Measurements from ENCODE around the gene LIPC. TPM values are rescaled to one million over a fixed set of nuclear protein-coding genes. Genes with fewer than 3 reads are reported as not detected.

LIPC gene
- total RNA-seq, 1 donor from 2014 or later: not detected

- Mint-ChIP-seq H3K9me3 (peaks cover 8% of the 10 kb centered on the region), H3K36me3 (no peaks in the 10 kb centered on the region), H3K27me3 (ENCODE audit: low read depth) (no peaks in the 10 kb centered on the region), H3K4me3 (no peak overlapping the region), H3K27ac (no peak overlapping the region), H3K4me1 (peaks cover 29% of the 10 kb centered on the region)
- TF ChIP-seq, protein P1, sequence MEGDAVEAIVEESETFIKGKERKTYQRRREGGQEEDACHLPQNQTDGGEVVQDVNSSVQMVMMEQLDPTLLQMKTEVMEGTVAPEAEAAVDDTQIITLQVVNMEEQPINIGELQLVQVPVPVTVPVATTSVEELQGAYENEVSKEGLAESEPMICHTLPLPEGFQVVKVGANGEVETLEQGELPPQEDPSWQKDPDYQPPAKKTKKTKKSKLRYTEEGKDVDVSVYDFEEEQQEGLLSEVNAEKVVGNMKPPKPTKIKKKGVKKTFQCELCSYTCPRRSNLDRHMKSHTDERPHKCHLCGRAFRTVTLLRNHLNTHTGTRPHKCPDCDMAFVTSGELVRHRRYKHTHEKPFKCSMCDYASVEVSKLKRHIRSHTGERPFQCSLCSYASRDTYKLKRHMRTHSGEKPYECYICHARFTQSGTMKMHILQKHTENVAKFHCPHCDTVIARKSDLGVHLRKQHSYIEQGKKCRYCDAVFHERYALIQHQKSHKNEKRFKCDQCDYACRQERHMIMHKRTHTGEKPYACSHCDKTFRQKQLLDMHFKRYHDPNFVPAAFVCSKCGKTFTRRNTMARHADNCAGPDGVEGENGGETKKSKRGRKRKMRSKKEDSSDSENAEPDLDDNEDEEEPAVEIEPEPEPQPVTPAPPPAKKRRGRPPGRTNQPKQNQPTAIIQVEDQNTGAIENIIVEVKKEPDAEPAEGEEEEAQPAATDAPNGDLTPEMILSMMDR (IDR thresholded peaks at IDR 0.05; ENCODE audit: unreplicated experiment): no peak
- DNase-seq (ENCODE audit: low spot score in 2 of 2, unreplicated experiment in 2 of 2): no peak
Measured at GRCh38 chr15:58519516-58519915, 87.7 kb downstream of the LIPC start.

DNA sequence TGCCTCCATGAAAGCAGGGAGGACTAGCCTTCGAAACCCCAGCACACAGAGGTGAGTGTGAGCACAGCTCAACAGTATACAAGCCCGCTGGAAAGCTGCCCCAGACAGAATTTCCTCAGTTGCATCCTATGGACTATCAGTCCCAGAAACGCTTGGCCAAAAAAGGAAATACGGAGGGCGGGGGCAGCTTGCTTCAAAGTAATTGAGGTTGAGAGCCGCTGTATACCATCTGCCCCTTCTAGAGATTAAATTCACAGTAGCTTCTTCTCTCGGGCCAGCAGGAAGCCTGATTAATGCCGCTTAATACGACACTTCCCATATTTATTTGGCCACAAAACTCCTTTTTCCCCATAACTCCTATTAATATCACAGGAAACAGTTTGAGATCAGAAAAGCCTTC is 88.7 kb downstream of the LIPC start:
- no peaks in the 10 kb centered on the region for H3K27me3 Mint-ChIP-seq (ENCODE audit: low read depth)
- no peak overlapping the region for H3K4me3 Mint-ChIP-seq
- DNase-seq (ENCODE audit: low spot score in 2 of 2, unreplicated experiment in 2 of 2): peak in 1 of 2 experiments; percentile 32
- peaks cover 29% of the 10 kb centered on the region for H3K4me1 Mint-ChIP-seq
- H3K36me3 Mint-ChIP-seq: no peaks in the 10 kb centered on the region
- H3K9me3 Mint-ChIP-seq: peaks cover 4% of the 10 kb centered on the region
- TF ChIP-seq, protein P1 (IDR thresholded peaks at IDR 0.05; ENCODE audit: unreplicated experiment): no peak
- H3K27ac Mint-ChIP-seq: peak overlapping the region; percentile 77

DNA sequence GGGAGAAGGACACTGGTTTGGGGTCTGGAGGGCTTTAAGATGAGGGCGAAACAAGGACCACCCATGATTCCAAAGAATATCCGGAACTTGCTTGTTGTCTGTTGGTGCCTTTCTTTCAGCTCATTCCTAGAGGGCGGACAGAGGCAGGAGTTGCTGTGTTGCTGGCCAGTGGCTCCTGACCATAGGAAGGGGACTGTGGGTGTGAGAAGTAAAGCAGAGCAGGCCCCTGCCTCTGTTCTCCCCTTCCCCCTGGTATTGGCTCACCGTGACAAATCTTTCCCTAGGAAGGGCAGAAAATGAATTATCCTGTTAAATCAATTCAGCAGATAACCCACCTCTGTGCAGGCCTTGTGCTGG is 89.1 kb downstream of the LIPC start:
- TF ChIP-seq, protein P1 (IDR thresholded peaks at IDR 0.05; ENCODE audit: unreplicated experiment): no peak
- peak overlapping the region; percentile 77 for H3K27ac Mint-ChIP-seq
- H3K9me3 Mint-ChIP-seq: peaks cover 4% of the 10 kb centered on the region
- H3K4me3 Mint-ChIP-seq: no peak overlapping the region
- DNase-seq (ENCODE audit: low spot score in 2 of 2, unreplicated experiment in 2 of 2): peak in 1 of 2 experiments; percentile 36
- H3K36me3 Mint-ChIP-seq: no peaks in the 10 kb centered on the region
- H3K4me1 Mint-ChIP-seq: peaks cover 29% of the 10 kb centered on the region
- no peaks in the 10 kb centered on the region for H3K27me3 Mint-ChIP-seq (ENCODE audit: low read depth)

GRCh38 chr15:58521293-58521991 is 89.7 kb downstream of the LIPC start:
- peaks cover 1% of the 10 kb centered on the region for H3K9me3 Mint-ChIP-seq
- TF ChIP-seq, protein P1 (IDR thresholded peaks at IDR 0.05; ENCODE audit: unreplicated experiment): no peak
- H3K27ac Mint-ChIP-seq: peak overlapping the region; percentile 77
- H3K4me1 Mint-ChIP-seq: peaks cover 29% of the 10 kb centered on the region
- peak in 1 of 2 experiments; percentile 52 for DNase-seq (ENCODE audit: low spot score in 2 of 2, unreplicated experiment in 2 of 2)
- no peaks in the 10 kb centered on the region for H3K27me3 Mint-ChIP-seq (ENCODE audit: low read depth)
- H3K36me3 Mint-ChIP-seq: no peaks in the 10 kb centered on the region
- no peak overlapping the region for H3K4me3 Mint-ChIP-seq

DNA sequence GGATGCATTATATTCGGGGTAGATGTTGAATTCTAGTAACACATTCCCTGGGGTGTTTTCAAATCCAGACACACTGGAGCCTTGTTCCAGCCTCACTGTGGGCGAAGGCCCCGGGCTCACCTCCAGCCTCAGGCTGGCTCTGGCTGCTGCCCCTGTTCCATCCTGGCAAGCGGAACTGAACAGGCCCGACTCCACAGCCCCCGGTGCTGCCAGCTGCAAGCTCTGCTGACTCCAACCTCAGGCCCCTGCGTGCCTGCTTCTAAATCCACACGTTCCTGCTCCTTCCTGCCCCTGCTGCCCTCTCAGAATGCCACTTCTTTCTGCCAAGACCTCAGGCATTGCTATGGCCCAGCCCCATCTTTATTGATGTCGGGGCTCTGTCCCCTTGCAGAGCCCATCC is 90.6 kb downstream of the LIPC start:
- TF ChIP-seq, protein P1 (IDR thresholded peaks at IDR 0.05; ENCODE audit: unreplicated experiment): no peak
- Mint-ChIP-seq H3K27ac (no peak overlapping the region), H3K4me3 (no peak overlapping the region), H3K27me3 (ENCODE audit: low read depth) (no peaks in the 10 kb centered on the region), H3K9me3 (no peaks in the 10 kb centered on the region), H3K4me1 (peaks cover 30% of the 10 kb centered on the region), H3K36me3 (no peaks in the 10 kb centered on the region)
- no peak for DNase-seq (ENCODE audit: low spot score in 2 of 2, unreplicated experiment in 2 of 2)

Data from mesothelial cell of epicardium (in vitro differentiated cells).